Choroid plexus epithelial cell (primary cell): ENCODE data around the gene SMURF1.

Experiments
- DNase-seq: peaks from one replicate; pipeline ENCODE4 v3.0.0-alpha.2; 2010; ENCODE audit warnings: low read depth
- H3K4me3 ChIP-seq: 2 replicates; pipeline ENCODE4 v1.5.1; 2011; ENCODE audit warnings: low read depth, mild to moderate bottlenecking, control low read depth, low read length, moderate library complexity
- CTCF ChIP-seq: conservative IDR thresholded peaks from 2 replicates; pipeline ENCODE4 v1.5.1; 2011; ENCODE audit warnings: low read depth, mild to moderate bottlenecking, control low read depth, inconsistent platforms, low read length, moderate library complexity

Gene SMURF1

GRCh38 chr7:99133766-99134564, 9.9 kb downstream of the SMURF1 start:
- H3K4me3 ChIP-seq = no peak overlapping the region
- TF ChIP-seq CTCF = no peak
- DNase-seq = no peak

DNA sequence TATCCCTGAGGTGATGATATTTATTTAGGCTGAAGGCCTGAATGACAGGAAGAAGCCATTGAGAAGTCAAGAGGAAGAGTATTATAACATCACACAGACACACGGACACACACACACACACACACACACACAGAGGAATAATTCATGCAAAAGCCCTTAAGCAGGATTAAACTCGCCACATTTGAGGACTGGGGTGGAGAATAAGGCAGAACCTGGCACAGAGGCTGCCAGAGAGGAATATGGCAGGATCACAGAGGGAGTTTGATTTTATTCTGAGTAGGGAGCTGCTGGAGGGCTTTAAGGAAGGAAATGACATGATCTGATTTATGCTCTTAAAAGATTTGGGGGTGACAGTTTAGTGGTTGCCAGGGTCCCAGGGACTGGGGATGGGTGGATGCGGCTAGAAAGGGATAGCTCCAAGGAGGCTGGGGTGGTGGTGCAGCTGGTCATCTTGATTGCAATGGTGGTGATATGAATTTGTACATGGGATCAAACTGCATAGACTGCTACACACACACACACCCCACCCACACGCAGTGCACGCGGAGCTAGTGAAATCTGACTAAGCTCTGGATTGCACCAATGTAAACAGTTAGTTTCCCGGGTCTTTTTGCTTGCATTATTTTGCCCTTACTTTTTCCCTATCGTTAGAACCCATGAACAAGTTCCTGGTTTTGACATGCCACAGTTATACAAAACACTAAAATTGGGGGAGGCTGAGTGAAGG, 11.2 kb downstream of the SMURF1 start:
- H3K4me3 ChIP-seq = no peak overlapping the region
- peak; percentile 71 for DNase-seq
- TF ChIP-seq CTCF = no peak

GRCh38 chr7:99131290-99131689, 12.6 kb downstream of the SMURF1 start:
- TF ChIP-seq CTCF = no peak
- no peak for DNase-seq
- H3K4me3 ChIP-seq = no peak overlapping the region

DNA sequence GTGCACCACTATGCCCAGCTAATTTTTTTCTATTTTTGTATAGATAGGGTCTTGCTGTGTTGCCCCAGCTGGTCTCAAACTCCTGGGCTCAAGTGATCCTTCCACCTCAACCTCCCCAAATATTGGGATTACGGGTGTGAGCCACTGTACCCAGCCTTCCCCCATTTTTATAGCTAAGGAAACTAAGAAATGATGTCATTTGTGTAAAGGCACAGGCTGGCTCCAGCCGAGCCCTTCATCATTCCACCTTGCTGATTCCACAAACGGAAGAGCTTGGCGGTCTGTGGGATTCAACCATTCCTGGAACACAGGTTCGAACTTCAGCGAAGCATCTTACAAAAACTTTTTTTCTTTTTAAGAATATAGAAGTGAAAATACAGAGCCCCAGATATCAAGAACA, 14.4 kb downstream of the SMURF1 start:
- no peak overlapping the region for H3K4me3 ChIP-seq
- TF ChIP-seq CTCF = no peak
- no peak for DNase-seq

- TF ChIP-seq CTCF = no peak
- H3K4me3 ChIP-seq = no peak overlapping the region
- no peak for DNase-seq
These were observed 14.9 kb downstream of the SMURF1 start for GRCh38 chr7:99129001-99129400.

DNA sequence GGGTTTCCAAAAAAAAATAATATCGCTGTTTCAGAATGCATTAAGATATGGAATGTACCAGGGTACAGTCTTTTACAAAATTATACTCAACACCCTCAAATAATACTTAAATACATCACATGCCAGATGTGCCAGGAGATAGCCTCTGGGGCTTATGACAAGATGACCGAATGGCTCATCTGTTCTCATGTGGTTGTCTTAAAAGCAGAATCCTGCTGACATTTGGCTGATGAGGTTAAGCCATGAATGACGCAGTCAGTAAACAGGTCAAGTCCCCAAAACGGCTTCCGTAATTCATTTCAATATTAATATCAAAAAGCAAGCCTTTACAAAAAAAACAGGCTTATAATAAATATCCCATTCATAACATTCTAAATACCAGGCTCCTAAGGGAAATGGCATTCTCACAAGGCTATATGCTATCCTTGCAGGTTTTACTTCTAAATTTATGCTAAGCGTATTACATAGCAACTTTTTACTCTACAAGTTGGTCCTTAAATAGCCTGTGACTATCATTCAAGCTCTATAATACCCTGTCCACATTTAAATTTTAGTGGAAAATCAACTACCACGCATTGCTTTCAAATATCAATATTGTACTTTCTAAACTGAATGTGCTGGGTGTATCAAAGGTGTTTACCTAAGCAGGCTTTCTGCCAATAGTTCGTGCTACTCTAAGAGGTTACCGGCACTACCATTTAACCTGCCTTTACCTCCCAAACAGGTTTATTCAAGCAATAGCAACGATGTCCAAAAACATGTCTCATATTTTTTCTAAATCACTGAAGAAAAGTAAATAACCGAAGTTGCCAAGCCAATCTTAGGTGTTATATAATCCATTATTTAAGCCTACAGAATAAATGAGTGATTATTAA, 15.6 kb downstream of the SMURF1 start:
- no peak for TF ChIP-seq CTCF
- H3K4me3 ChIP-seq = no peak overlapping the region
- DNase-seq = no peak
